ENCODE data around the gene LTF.
"Not testable (repeated sequence)": the region's sequence is repeated elsewhere in the genome, so short reads cannot be mapped to it uniquely, and the experiment has no call there.

LTF gene

DNA sequence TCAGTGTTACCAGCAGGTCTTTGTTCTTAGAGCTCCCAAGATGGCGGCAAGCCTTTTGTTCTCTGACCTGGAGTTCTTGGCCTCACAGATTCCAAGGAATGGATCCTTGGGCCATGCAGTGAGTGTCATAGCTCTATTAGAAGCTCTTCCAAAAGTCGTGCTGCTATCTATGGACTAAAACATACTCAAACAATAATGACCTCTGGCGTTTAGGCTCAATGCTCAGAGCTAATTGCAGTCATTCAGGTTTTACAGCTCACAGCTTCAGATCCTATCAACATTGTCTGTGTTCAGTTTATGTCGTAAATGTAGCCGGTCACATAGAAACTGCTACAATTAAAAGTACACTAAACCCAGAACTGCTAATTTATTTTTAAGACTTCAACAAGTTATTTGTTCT lies 35.5 kb downstream of the LTF start:
- Histone ChIP-seq H3K4me1 (ENCODE audit: insufficient read depth, low read length) (no peaks in the 10 kb centered on the region), H3K36me3 (ENCODE audit: insufficient read depth, low read length) (no peaks in the 10 kb centered on the region), H3K9me3 (ENCODE audit: low read length) (no peaks in the 10 kb centered on the region), H3K4me3 (ENCODE audit: low read depth in 1 of 2, low read length in 2 of 2) (no peak overlapping the region), H3K27ac (ENCODE audit: low read depth, low read length) (no peak overlapping the region), H3K9ac (ENCODE audit: low read length) (no peak overlapping the region), H3K27me3 (ENCODE audit: control insufficient read depth in 1 of 2, insufficient read depth in 2 of 2, low read length in 2 of 2) (no peaks in the 10 kb centered on the region)

GRCh38 chr3:46427916-46428833 lies 36.5 kb downstream of the LTF start:
- no peaks in the 10 kb centered on the region for H3K36me3 ChIP-seq (ENCODE audit: insufficient read depth, low read length)
- H3K4me1 ChIP-seq (ENCODE audit: insufficient read depth, low read length): no peaks in the 10 kb centered on the region
- no peaks in the 10 kb centered on the region for H3K9me3 ChIP-seq (ENCODE audit: low read length)
- no peak overlapping the region for H3K27ac ChIP-seq (ENCODE audit: low read depth, low read length)
- no peaks in the 10 kb centered on the region for H3K27me3 ChIP-seq (ENCODE audit: control insufficient read depth in 1 of 2, insufficient read depth in 2 of 2, low read length in 2 of 2)
- H3K4me3 ChIP-seq (ENCODE audit: low read depth in 1 of 2, low read length in 2 of 2): no peak overlapping the region
- no peak overlapping the region for H3K9ac ChIP-seq (ENCODE audit: low read length)

DNA sequence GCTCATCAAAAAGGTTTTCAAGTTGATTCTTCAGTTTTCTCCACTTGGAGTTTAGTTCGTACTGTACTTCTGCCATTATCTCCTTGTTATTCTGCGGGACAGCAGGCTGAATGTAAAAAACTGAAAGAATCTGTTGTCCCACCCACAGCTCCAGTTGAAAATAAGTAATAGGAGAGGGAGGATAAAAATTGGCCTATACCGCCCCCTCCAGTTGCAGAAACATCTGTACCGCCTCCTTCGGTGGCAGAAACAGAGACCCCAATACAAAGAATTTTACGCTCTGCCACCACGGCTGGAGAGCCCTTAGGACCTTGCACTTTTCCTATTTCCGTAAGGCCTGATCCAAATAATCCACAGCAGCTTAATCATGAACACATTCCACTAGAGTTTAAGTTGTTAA lies 37.3 kb downstream of the LTF start:
- not testable (repeated sequence) for H3K9me3 ChIP-seq (ENCODE audit: low read length); H3K9ac ChIP-seq (ENCODE audit: low read length); H3K27ac ChIP-seq (ENCODE audit: low read depth, low read length); H3K36me3 ChIP-seq (ENCODE audit: insufficient read depth, low read length); H3K4me3 ChIP-seq (ENCODE audit: low read depth in 1 of 2, low read length in 2 of 2); H3K4me1 ChIP-seq (ENCODE audit: insufficient read depth, low read length); H3K27me3 ChIP-seq (ENCODE audit: control insufficient read depth in 1 of 2, insufficient read depth in 2 of 2, low read length in 2 of 2)

DNA sequence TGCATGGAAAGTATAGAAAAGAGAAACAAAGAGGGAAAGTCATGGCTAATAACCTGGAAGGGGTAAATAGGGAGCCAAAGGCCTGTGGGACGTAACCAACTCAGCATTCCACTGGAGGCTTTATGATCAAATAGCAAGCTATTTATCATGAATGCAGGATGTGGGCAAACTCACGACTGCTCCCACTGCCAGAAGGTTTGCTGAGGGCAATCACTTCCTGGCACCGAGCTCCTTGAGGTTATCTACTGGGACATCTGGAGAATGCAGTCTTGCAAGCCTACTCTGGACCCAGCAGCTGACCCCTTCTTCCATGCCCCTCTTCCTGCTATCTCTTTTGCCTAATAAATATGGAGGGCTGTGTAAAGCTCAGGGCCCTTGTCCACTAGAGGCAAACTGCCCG lies 38.2 kb downstream of the LTF start:
- not testable (repeated sequence) for H3K4me3 ChIP-seq (ENCODE audit: low read depth in 1 of 2, low read length in 2 of 2); H3K27ac ChIP-seq (ENCODE audit: low read depth, low read length); H3K9me3 ChIP-seq (ENCODE audit: low read length); H3K36me3 ChIP-seq (ENCODE audit: insufficient read depth, low read length); H3K4me1 ChIP-seq (ENCODE audit: insufficient read depth, low read length); H3K9ac ChIP-seq (ENCODE audit: low read length); H3K27me3 ChIP-seq (ENCODE audit: control insufficient read depth in 1 of 2, insufficient read depth in 2 of 2, low read length in 2 of 2)

DNA sequence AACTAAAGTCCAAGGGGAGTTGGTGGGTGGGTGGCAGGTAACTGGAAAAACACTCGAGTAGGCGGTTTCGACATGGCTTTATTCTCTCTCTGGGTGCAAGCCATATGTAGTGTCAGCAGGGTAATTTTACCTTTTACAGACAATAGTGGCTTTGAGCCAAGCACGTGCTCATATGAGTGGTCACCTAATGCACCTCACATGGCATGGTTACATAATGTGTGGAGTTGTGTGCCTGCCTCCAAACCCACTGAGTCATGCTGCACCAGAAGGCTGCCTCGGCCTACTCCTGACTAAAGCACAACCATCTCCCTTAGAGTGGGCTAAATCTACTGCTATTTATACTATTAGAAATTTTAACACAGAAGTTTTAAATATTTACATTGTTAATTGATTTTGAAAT lies 41.1 kb downstream of the LTF start:
- Histone ChIP-seq H3K9ac (ENCODE audit: low read length) (no peak overlapping the region), H3K27me3 (ENCODE audit: control insufficient read depth in 1 of 2, insufficient read depth in 2 of 2, low read length in 2 of 2) (no peaks in the 10 kb centered on the region), H3K36me3 (ENCODE audit: insufficient read depth, low read length) (no peaks in the 10 kb centered on the region), H3K27ac (ENCODE audit: low read depth, low read length) (no peak overlapping the region), H3K4me1 (ENCODE audit: insufficient read depth, low read length) (no peaks in the 10 kb centered on the region), H3K4me3 (ENCODE audit: low read depth in 1 of 2, low read length in 2 of 2) (no peak overlapping the region), H3K9me3 (ENCODE audit: low read length) (no peaks in the 10 kb centered on the region)

DNA sequence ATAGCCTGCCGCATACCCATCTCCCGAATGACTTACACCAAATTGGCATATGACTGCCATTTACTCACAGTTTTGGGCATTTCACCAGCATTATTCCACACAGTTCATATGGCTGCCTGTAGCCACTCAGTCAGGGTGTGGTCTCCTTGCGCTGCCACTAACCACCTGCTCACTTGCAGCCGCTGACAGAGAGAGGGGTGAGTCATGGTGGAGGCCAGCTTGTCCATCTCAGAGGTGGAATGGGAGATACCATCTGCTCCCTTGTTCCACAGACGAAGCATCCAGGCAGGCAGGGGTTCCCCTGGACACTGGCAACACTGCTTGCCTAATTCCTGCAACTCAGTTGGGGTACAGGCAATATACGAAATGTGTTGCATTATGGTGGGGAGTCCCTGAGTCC lies 42.1 kb downstream of the LTF start:
- no peak overlapping the region for H3K9ac ChIP-seq (ENCODE audit: low read length)
- no peaks in the 10 kb centered on the region for H3K27me3 ChIP-seq (ENCODE audit: control insufficient read depth in 1 of 2, insufficient read depth in 2 of 2, low read length in 2 of 2)
- H3K9me3 ChIP-seq (ENCODE audit: low read length): no peaks in the 10 kb centered on the region
- H3K4me1 ChIP-seq (ENCODE audit: insufficient read depth, low read length): no peaks in the 10 kb centered on the region
- no peaks in the 10 kb centered on the region for H3K36me3 ChIP-seq (ENCODE audit: insufficient read depth, low read length)
- H3K27ac ChIP-seq (ENCODE audit: low read depth, low read length): no peak overlapping the region
- H3K4me3 ChIP-seq (ENCODE audit: low read depth in 1 of 2, low read length in 2 of 2): no peak overlapping the region

DNA sequence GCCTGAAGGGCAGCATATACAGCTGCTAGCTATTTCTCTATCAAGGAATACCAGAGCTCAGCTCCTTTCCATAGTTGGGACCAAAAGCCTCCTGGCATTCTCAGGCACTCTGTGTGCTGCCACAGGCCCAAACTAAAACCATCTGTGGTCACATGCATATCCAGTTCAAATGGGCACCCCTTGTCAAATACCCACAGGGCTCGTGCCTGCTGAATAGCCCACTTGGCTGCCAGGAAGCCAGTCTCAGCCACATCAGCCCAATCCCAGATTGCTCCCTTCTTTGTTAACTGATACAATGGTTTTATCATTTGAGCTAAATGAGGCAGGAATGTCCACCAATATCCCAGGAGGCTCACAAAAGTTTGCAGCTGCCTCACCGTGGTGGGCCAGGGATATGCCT lies 43.8 kb downstream of the LTF start:
- H3K4me1 ChIP-seq (ENCODE audit: insufficient read depth, low read length): no peaks in the 10 kb centered on the region
- no peaks in the 10 kb centered on the region for H3K9me3 ChIP-seq (ENCODE audit: low read length)
- H3K27ac ChIP-seq (ENCODE audit: low read depth, low read length): no peak overlapping the region
- H3K27me3 ChIP-seq (ENCODE audit: control insufficient read depth in 1 of 2, insufficient read depth in 2 of 2, low read length in 2 of 2): no peaks in the 10 kb centered on the region
- H3K4me3 ChIP-seq (ENCODE audit: low read depth in 1 of 2, low read length in 2 of 2): no peak overlapping the region
- no peak overlapping the region for H3K9ac ChIP-seq (ENCODE audit: low read length)
- H3K36me3 ChIP-seq (ENCODE audit: insufficient read depth, low read length): no peaks in the 10 kb centered on the region

- H3K9ac ChIP-seq (ENCODE audit: low read length): no peak overlapping the region
- no peaks in the 10 kb centered on the region for H3K27me3 ChIP-seq (ENCODE audit: control insufficient read depth in 1 of 2, insufficient read depth in 2 of 2, low read length in 2 of 2)
- no peaks in the 10 kb centered on the region for H3K4me1 ChIP-seq (ENCODE audit: insufficient read depth, low read length)
- no peaks in the 10 kb centered on the region for H3K36me3 ChIP-seq (ENCODE audit: insufficient read depth, low read length)
- H3K9me3 ChIP-seq (ENCODE audit: low read length): no peaks in the 10 kb centered on the region
- no peak overlapping the region for H3K4me3 ChIP-seq (ENCODE audit: low read depth in 1 of 2, low read length in 2 of 2)
- no peak overlapping the region for H3K27ac ChIP-seq (ENCODE audit: low read depth, low read length)
These were observed 44.9 kb downstream of the LTF start for GRCh38 chr3:46419816-46420215.

DNA sequence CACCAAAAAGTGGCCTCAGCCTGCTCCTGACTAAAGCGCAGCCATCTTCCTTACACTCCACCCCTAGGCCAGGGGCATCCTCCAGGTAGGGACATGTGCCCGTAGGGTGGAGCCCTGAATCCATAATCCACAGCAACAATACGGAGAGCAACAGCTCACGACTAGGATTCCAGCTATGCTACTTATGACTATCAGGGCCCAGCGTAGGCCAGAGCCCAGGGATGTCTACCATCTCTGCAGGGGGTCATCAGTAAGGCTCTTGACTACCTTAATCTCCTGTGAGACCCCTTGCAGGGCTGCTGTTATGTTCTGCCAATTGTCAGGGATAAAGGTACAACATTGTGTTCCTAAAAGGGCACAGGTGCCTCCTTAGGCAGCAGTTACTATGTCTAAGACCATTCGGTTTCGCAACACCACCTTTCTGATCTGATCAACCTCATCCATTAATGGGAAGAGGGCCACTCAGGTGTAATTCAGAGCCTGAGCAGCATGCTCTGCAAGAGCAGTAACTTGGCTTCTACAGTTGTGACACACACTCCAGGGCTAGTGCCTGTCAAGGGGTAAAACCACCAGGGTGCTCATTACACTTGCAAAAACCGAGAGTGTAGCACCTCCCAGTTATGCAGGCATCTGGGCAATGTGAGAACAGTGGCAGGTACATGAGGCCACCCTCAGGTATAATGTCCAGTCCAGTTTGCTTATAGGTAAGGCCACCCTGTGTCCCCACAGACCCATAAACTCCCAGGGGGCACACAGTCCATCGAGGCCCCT lies 46.7 kb downstream of the LTF start:
- no peak overlapping the region for H3K4me3 ChIP-seq (ENCODE audit: low read depth in 1 of 2, low read length in 2 of 2)
- H3K9ac ChIP-seq (ENCODE audit: low read length): no peak overlapping the region
- H3K27ac ChIP-seq (ENCODE audit: low read depth, low read length): no peak overlapping the region
- no peaks in the 10 kb centered on the region for H3K4me1 ChIP-seq (ENCODE audit: insufficient read depth, low read length)
- H3K9me3 ChIP-seq (ENCODE audit: low read length): no peaks in the 10 kb centered on the region
- H3K36me3 ChIP-seq (ENCODE audit: insufficient read depth, low read length): no peaks in the 10 kb centered on the region
- no peaks in the 10 kb centered on the region for H3K27me3 ChIP-seq (ENCODE audit: control insufficient read depth in 1 of 2, insufficient read depth in 2 of 2, low read length in 2 of 2)

- no peaks in the 10 kb centered on the region for H3K4me1 ChIP-seq (ENCODE audit: insufficient read depth, low read length)
- H3K9me3 ChIP-seq (ENCODE audit: low read length): no peaks in the 10 kb centered on the region
- H3K27ac ChIP-seq (ENCODE audit: low read depth, low read length): no peak overlapping the region
- H3K36me3 ChIP-seq (ENCODE audit: insufficient read depth, low read length): no peaks in the 10 kb centered on the region
- H3K4me3 ChIP-seq (ENCODE audit: low read depth in 1 of 2, low read length in 2 of 2): no peak overlapping the region
- H3K9ac ChIP-seq (ENCODE audit: low read length): no peak overlapping the region
- no peaks in the 10 kb centered on the region for H3K27me3 ChIP-seq (ENCODE audit: control insufficient read depth in 1 of 2, insufficient read depth in 2 of 2, low read length in 2 of 2)
These were observed 47.7 kb downstream of the LTF start for GRCh38 chr3:46416811-46417510.

GRCh38 chr3:46416125-46416810 lies 48.4 kb downstream of the LTF start:
- no peak overlapping the region for H3K27ac ChIP-seq (ENCODE audit: low read depth, low read length)
- H3K9ac ChIP-seq (ENCODE audit: low read length): no peak overlapping the region
- H3K27me3 ChIP-seq (ENCODE audit: control insufficient read depth in 1 of 2, insufficient read depth in 2 of 2, low read length in 2 of 2): no peaks in the 10 kb centered on the region
- H3K36me3 ChIP-seq (ENCODE audit: insufficient read depth, low read length): no peaks in the 10 kb centered on the region
- no peaks in the 10 kb centered on the region for H3K4me1 ChIP-seq (ENCODE audit: insufficient read depth, low read length)
- no peaks in the 10 kb centered on the region for H3K9me3 ChIP-seq (ENCODE audit: low read length)
- H3K4me3 ChIP-seq (ENCODE audit: low read depth in 1 of 2, low read length in 2 of 2): no peak overlapping the region

All from muscle layer of colon (tissue), 2 donors.